Measurements from ENCODE around the gene KCTD16.
A peak's percentile ranks its signal among the peaks of the same experiment; 100 is the strongest.

Gene KCTD16

GRCh38 chr5:144139586-144139985 is 31.1 kb upstream of the KCTD16 start:
- no peak overlapping the region for H2AFZ ChIP-seq (ENCODE audit: low read length)
- H3K9me3 ChIP-seq (ENCODE audit: insufficient read depth, low read depth, low read length), result no peaks in the 10 kb centered on the region
- H3K9ac ChIP-seq (ENCODE audit: low read depth, low read length, poor library complexity, severe bottlenecking), result no peak overlapping the region
- no peaks in the 10 kb centered on the region for H3K4me1 ChIP-seq (ENCODE audit: insufficient read depth, low read length, poor library complexity, severe bottlenecking)
- H3K4me2 ChIP-seq (ENCODE audit: low read depth, low read length, poor library complexity, severe bottlenecking), result no peak overlapping the region
- H3F3A ChIP-seq (ENCODE audit: low read depth), result no peaks in the 10 kb centered on the region
- TF ChIP-seq CTCF (conservative IDR thresholded peaks at IDR 0.05; ENCODE audit: low read length) (no peak), EZH2phosphoT487 (IDR thresholded peaks at IDR 0.05; ENCODE audit: borderline replicate concordance) (no peak)
- no peak overlapping the region for H3K4me3 ChIP-seq (ENCODE audit: low read length, poor library complexity, severe bottlenecking)
- H4K20me1 ChIP-seq (ENCODE audit: insufficient read depth, low read length, poor library complexity, severe bottlenecking), result no peaks in the 10 kb centered on the region
- no peaks in the 10 kb centered on the region for H3K9me2 ChIP-seq (replicated peaks; ENCODE audit: low read depth, low read length)
- no peaks in the 10 kb centered on the region for H3K27me3 ChIP-seq (ENCODE audit: insufficient read depth, low read length, poor library complexity, severe bottlenecking)
- H3K36me3 ChIP-seq (ENCODE audit: insufficient read depth, low read length), result no peaks in the 10 kb centered on the region
- no peaks in the 10 kb centered on the region for H3K79me2 ChIP-seq (ENCODE audit: insufficient read depth, low read length)

GRCh38 chr5:144141585-144141984 is 29.1 kb upstream of the KCTD16 start:
- H3K4me1 ChIP-seq (ENCODE audit: insufficient read depth, low read length, poor library complexity, severe bottlenecking), result no peaks in the 10 kb centered on the region
- TF ChIP-seq EZH2phosphoT487 (IDR thresholded peaks at IDR 0.05; ENCODE audit: borderline replicate concordance) (no peak), CTCF (conservative IDR thresholded peaks at IDR 0.05; ENCODE audit: low read length) (no peak)
- H3K27me3 ChIP-seq (ENCODE audit: insufficient read depth, low read length, poor library complexity, severe bottlenecking), result no peaks in the 10 kb centered on the region
- H3K9me2 ChIP-seq (replicated peaks; ENCODE audit: low read depth, low read length), result no peaks in the 10 kb centered on the region
- no peak overlapping the region for H3K9ac ChIP-seq (ENCODE audit: low read depth, low read length, poor library complexity, severe bottlenecking)
- H3F3A ChIP-seq (ENCODE audit: low read depth), result no peaks in the 10 kb centered on the region
- H2AFZ ChIP-seq (ENCODE audit: low read length), result peak overlapping the region; percentile 81
- H3K4me3 ChIP-seq (ENCODE audit: low read length, poor library complexity, severe bottlenecking), result no peak overlapping the region
- no peaks in the 10 kb centered on the region for H4K20me1 ChIP-seq (ENCODE audit: insufficient read depth, low read length, poor library complexity, severe bottlenecking)
- H3K36me3 ChIP-seq (ENCODE audit: insufficient read depth, low read length), result no peaks in the 10 kb centered on the region
- H3K79me2 ChIP-seq (ENCODE audit: insufficient read depth, low read length), result no peaks in the 10 kb centered on the region
- H3K4me2 ChIP-seq (ENCODE audit: low read depth, low read length, poor library complexity, severe bottlenecking), result no peak overlapping the region
- no peaks in the 10 kb centered on the region for H3K9me3 ChIP-seq (ENCODE audit: insufficient read depth, low read depth, low read length)

- Histone ChIP-seq H3K9me2 (replicated peaks; ENCODE audit: low read depth, low read length) (no peaks in the 10 kb centered on the region), H3K4me3 (ENCODE audit: low read length, poor library complexity, severe bottlenecking) (peak overlapping the region; percentile 20), H3K4me2 (ENCODE audit: low read depth, low read length, poor library complexity, severe bottlenecking) (peak overlapping the region; percentile 48), H3K9me3 (ENCODE audit: insufficient read depth, low read depth, low read length) (no peaks in the 10 kb centered on the region), H2AFZ (ENCODE audit: low read length) (peak overlapping the region; percentile 81), H3F3A (ENCODE audit: low read depth) (no peaks in the 10 kb centered on the region), H3K79me2 (ENCODE audit: insufficient read depth, low read length) (no peaks in the 10 kb centered on the region), H3K27me3 (ENCODE audit: insufficient read depth, low read length, poor library complexity, severe bottlenecking) (no peaks in the 10 kb centered on the region), H3K36me3 (ENCODE audit: insufficient read depth, low read length) (no peaks in the 10 kb centered on the region), H4K20me1 (ENCODE audit: insufficient read depth, low read length, poor library complexity, severe bottlenecking) (no peaks in the 10 kb centered on the region), H3K4me1 (ENCODE audit: insufficient read depth, low read length, poor library complexity, severe bottlenecking) (no peaks in the 10 kb centered on the region), H3K9ac (ENCODE audit: low read depth, low read length, poor library complexity, severe bottlenecking) (peak overlapping the region; percentile 30)
- peak; percentile 82 for TF ChIP-seq CTCF (conservative IDR thresholded peaks at IDR 0.05; ENCODE audit: low read length)
- no peak for TF ChIP-seq EZH2phosphoT487 (IDR thresholded peaks at IDR 0.05; ENCODE audit: borderline replicate concordance)
These were observed 28.4 kb upstream of the KCTD16 start for GRCh38 chr5:144142139-144142823.

Measured in Loucy (cell line).